HepG2 (cell line): ENCODE results near the gene CCNG1. TPM values are rescaled to one million over a fixed set of nuclear protein-coding genes. Genes with fewer than 3 reads are reported as not detected.
A peak's percentile ranks its signal among the peaks of the same experiment; 100 is the strongest.

ENCODE experiments used
- CEBPZ ChIP-seq: IDR thresholded peaks from 2 replicates; pipeline ENCODE4 v1.6.1; 2012; ENCODE audit warnings: low read length, improper control_type of control experiment
- CHCHD3 ChIP-seq: sonication (generic); formaldehyde crosslinking; IDR thresholded peaks from 2 replicates; pipeline ENCODE4 v1.8.0; 2022; ENCODE audit warnings: mild to moderate bottlenecking, missing genetic modification reagents, moderate library complexity
- KLF16 ChIP-seq, 2 experiments: sonication (generic) in 1 of 2; formaldehyde crosslinking in 1 of 2; IDR thresholded peaks; 2 replicates each; pipeline versions ENCODE4 v1.6.1 to v1.8.0; 2016 to 2023; ENCODE audit warnings: missing genetic modification reagents in 2 of 2, missing compliant biosample characterization in 1 of 2
- LBX2 ChIP-seq: sonication (generic); formaldehyde crosslinking; IDR thresholded peaks from 2 replicates; pipeline ENCODE4 v1.5.0; 2020; ENCODE audit warnings: missing genetic modification reagents, mild to moderate bottlenecking, borderline replicate concordance
- MED8 ChIP-seq: sonication (generic); formaldehyde crosslinking; IDR thresholded peaks from 2 replicates; pipeline ENCODE4 v1.8.1; 2023; ENCODE audit warnings: mild to moderate bottlenecking, missing genetic modification reagents; ENCODE audit not compliant: insufficient replicate concordance
- NRL ChIP-seq: sonication (generic); formaldehyde crosslinking; IDR thresholded peaks from 2 replicates; pipeline ENCODE4 v1.5.0; 2020; ENCODE audit warnings: missing genetic modification reagents, mild to moderate bottlenecking, moderate library complexity, borderline replicate concordance
- PATZ1 ChIP-seq: sonication (generic); formaldehyde crosslinking; IDR thresholded peaks from 2 replicates; pipeline ENCODE4 v1.4.0; 2020; ENCODE audit warnings: missing genetic modification reagents
- POLR2AphosphoS5 ChIP-seq: IDR thresholded peaks from 2 replicates; pipeline ENCODE4 v1.6.1; 2012; ENCODE audit warnings: low read depth, low read length
- SMAD9 ChIP-seq: sonication (generic); formaldehyde crosslinking; IDR thresholded peaks from 2 replicates; pipeline ENCODE4 v1.5.1; 2020; ENCODE audit warnings: mild to moderate bottlenecking, missing genetic modification reagents
- ZNF510 ChIP-seq: sonication (generic); formaldehyde crosslinking; IDR thresholded peaks from 2 replicates; pipeline ENCODE4 v1.4.0; 2020; ENCODE audit warnings: low read depth, mild to moderate bottlenecking, missing genetic modification reagents
- ZXDC ChIP-seq: sonication (generic); formaldehyde crosslinking; IDR thresholded peaks from 2 replicates; pipeline ENCODE4 v1.5.0; 2020; ENCODE audit warnings: mild to moderate bottlenecking, missing genetic modification reagents
- polyA plus RNA-seq, 8 experiments: library from polyadenylated mRNA; depleted of rRNA in 3 of 8; stranded (reverse) in 7 of 8; unstranded in 1 of 8; fragments of >200 nt; fragmentation: Illumina TruSeq in 4 of 8; extraction: Trizol in 4 of 8; gene quantifications; 2 replicates each; pipeline versions ENCODE4 v1.2.1 to v1.2.3, GENCODE V29; 2011 to 2016; ENCODE audit warnings: low read depth in 4 of 8, missing spikeins in 1 of 8, mixed read lengths in 1 of 8; ENCODE audit not compliant: insufficient read depth in 1 of 8
- total RNA-seq, 5 experiments: library from RNA; depleted of rRNA; stranded (reverse); fragments of >200 nt; fragmentation: Illumina TruSeq; extraction: Trizol; gene quantifications; 2 replicates each; pipeline ENCODE4 v1.2.3, GENCODE V29; 2016; ENCODE audit warnings: low read depth in 1 of 5
- TF ChIP-seq, protein P1 (sequence below): IDR thresholded peaks from 2 replicates; pipeline ENCODE4 v1.6.1; 2016; ENCODE audit warnings: low read depth
- TF ChIP-seq, protein P2 (sequence below): sonication (generic); formaldehyde crosslinking; conservative IDR thresholded peaks from 2 replicates; pipeline ENCODE4 v1.4.0; 2020; ENCODE audit warnings: mild to moderate bottlenecking, missing genetic modification reagents, moderate library complexity

Gene CCNG1
- total and polyA plus RNA-seq, 2 of the 13 experiments (the other 11 are each of a cell fraction or from before 2014, with no cell fraction given): 181 to 353 TPM

- TF ChIP-seq, protein P1, sequence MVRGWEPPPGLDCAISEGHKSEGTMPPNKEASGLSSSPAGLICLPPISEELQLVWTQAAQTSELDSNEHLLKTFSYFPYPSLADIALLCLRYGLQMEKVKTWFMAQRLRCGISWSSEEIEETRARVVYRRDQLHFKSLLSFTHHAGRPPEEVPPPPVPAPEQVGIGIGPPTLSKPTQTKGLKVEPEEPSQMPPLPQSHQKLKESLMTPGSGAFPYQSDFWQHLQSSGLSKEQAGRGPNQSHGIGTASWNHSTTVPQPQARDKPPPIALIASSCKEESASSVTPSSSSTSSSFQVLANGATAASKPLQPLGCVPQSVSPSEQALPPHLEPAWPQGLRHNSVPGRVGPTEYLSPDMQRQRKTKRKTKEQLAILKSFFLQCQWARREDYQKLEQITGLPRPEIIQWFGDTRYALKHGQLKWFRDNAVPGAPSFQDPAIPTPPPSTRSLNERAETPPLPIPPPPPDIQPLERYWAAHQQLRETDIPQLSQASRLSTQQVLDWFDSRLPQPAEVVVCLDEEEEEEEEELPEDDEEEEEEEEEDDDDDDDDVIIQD: peak; percentile 99
- TF ChIP-seq SMAD9 (CRISPR knock-in tag) (no peak), CHCHD3 (CRISPR knock-in tag) (no peak), LBX2 (CRISPR knock-in tag) (no peak), KLF16 (CRISPR knock-in tag; IDR thresholded peaks at IDR 0.05) (peak in 1 of 2 experiments; percentile 28; a peak in 1 of 4 replicates), NRL (peak; percentile 62; the same call in 1 of the 2 replicates), ZXDC (0 out of 2 replicates have a peak, but pooled peaks have one; percentile 24), ZNF510 (CRISPR knock-in tag) (no peak), POLR2AphosphoS5 (peak; percentile 96), CEBPZ (no peak), MED8 (CRISPR knock-in tag) (peak; percentile 52), PATZ1 (CRISPR knock-in tag) (peak; percentile 88)
- TF ChIP-seq, protein P2, sequence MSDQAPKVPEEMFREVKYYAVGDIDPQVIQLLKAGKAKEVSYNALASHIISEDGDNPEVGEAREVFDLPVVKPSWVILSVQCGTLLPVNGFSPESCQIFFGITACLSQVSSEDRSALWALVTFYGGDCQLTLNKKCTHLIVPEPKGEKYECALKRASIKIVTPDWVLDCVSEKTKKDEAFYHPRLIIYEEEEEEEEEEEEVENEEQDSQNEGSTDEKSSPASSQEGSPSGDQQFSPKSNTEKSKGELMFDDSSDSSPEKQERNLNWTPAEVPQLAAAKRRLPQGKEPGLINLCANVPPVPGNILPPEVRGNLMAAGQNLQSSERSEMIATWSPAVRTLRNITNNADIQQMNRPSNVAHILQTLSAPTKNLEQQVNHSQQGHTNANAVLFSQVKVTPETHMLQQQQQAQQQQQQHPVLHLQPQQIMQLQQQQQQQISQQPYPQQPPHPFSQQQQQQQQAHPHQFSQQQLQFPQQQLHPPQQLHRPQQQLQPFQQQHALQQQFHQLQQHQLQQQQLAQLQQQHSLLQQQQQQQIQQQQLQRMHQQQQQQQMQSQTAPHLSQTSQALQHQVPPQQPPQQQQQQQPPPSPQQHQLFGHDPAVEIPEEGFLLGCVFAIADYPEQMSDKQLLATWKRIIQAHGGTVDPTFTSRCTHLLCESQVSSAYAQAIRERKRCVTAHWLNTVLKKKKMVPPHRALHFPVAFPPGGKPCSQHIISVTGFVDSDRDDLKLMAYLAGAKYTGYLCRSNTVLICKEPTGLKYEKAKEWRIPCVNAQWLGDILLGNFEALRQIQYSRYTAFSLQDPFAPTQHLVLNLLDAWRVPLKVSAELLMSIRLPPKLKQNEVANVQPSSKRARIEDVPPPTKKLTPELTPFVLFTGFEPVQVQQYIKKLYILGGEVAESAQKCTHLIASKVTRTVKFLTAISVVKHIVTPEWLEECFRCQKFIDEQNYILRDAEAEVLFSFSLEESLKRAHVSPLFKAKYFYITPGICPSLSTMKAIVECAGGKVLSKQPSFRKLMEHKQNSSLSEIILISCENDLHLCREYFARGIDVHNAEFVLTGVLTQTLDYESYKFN (CRISPR knock-in tag): peak; percentile 56
Measured at GRCh38 chr5:163437309-163438182, at the start of gene CCNG1 (continued).
